ENCODE data around the gene IHH. TPM values are rescaled to one million over a fixed set of nuclear protein-coding genes. Genes with fewer than 3 reads are reported as not detected.
A peak's percentile ranks its signal among the peaks of the same experiment; 100 is the strongest.

The IHH gene
- total RNA-seq, 1 donor from 2014 or later: not detected

GRCh38 chr2:219049282-219049681, 11.4 kb downstream of the IHH start:
- no peak for TF ChIP-seq CTCF (IDR thresholded peaks at IDR 0.05; ENCODE audit: borderline replicate concordance)
- intact Hi-C loops (cut with micrococcal nuclease): no loop called here
- H3K27ac ChIP-seq (replicated peaks): no peak overlapping the region
- H3K27me3 ChIP-seq (ENCODE audit: low read depth): peaks cover 99% of the 10 kb centered on the region
- DNase-seq: no peak
- H3K9me3 ChIP-seq (replicated peaks): no peaks in the 10 kb centered on the region
- no peaks in the 10 kb centered on the region for H3K4me1 ChIP-seq
- no peak overlapping the region for H3K4me3 ChIP-seq
- H3K36me3 ChIP-seq: no peaks in the 10 kb centered on the region

GRCh38 chr2:219045937-219046550, 14.7 kb downstream of the IHH start:
- no peaks in the 10 kb centered on the region for H3K36me3 ChIP-seq
- no peak for DNase-seq
- intact Hi-C loops (cut with micrococcal nuclease): no loop called here
- H3K4me1 ChIP-seq: peaks cover 4% of the 10 kb centered on the region
- peaks cover 98% of the 10 kb centered on the region for H3K27me3 ChIP-seq (ENCODE audit: low read depth)
- TF ChIP-seq CTCF (IDR thresholded peaks at IDR 0.05; ENCODE audit: borderline replicate concordance): no peak
- no peak overlapping the region for H3K27ac ChIP-seq (replicated peaks)
- no peak overlapping the region for H3K4me3 ChIP-seq
- no peaks in the 10 kb centered on the region for H3K9me3 ChIP-seq (replicated peaks)

GRCh38 chr2:219042750-219043149, 18.0 kb downstream of the IHH start:
- Histone ChIP-seq H3K36me3 (no peaks in the 10 kb centered on the region), H3K27ac (replicated peaks) (no peak overlapping the region), H3K9me3 (replicated peaks) (no peaks in the 10 kb centered on the region), H3K4me3 (no peak overlapping the region), H3K4me1 (peaks cover 5% of the 10 kb centered on the region), H3K27me3 (ENCODE audit: low read depth) (peaks cover 98% of the 10 kb centered on the region)
- intact Hi-C loops (cut with micrococcal nuclease): no loop called here
- no peak for DNase-seq
- TF ChIP-seq CTCF (IDR thresholded peaks at IDR 0.05; ENCODE audit: borderline replicate concordance): no peak

GRCh38 chr2:219042157-219042556, 18.6 kb downstream of the IHH start:
- TF ChIP-seq CTCF (IDR thresholded peaks at IDR 0.05; ENCODE audit: borderline replicate concordance): no peak
- no peaks in the 10 kb centered on the region for H3K9me3 ChIP-seq (replicated peaks)
- no peak overlapping the region for H3K27ac ChIP-seq (replicated peaks)
- H3K36me3 ChIP-seq: no peaks in the 10 kb centered on the region
- no peak overlapping the region for H3K4me3 ChIP-seq
- no peak for DNase-seq
- peaks cover 98% of the 10 kb centered on the region for H3K27me3 ChIP-seq (ENCODE audit: low read depth)
- intact Hi-C loops (cut with micrococcal nuclease): no loop called here
- H3K4me1 ChIP-seq: peaks cover 5% of the 10 kb centered on the region

- DNase-seq: no peak
- no peak for TF ChIP-seq CTCF (IDR thresholded peaks at IDR 0.05; ENCODE audit: borderline replicate concordance)
- Histone ChIP-seq H3K9me3 (replicated peaks) (no peaks in the 10 kb centered on the region), H3K27ac (replicated peaks) (no peak within 1 kb of the TSS), H3K4me1 (peaks cover 5% of the 10 kb centered on the region), H3K36me3 (no peaks in the 10 kb centered on the region), H3K27me3 (ENCODE audit: low read depth) (peaks cover 98% of the 10 kb centered on the region), H3K4me3 (peak within 1 kb of the TSS; percentile 45)
- intact Hi-C loops (cut with micrococcal nuclease): no loop called here
Observed at GRCh38 chr2:219041252-219041651, 19.5 kb downstream of the IHH start, which contains the start of gene CFAP65. Gene CFAP65 (minus strand): TSS chr2:219041516. CDS start chr2:219039048, 2,468 bp downstream.
